HL-60 (cell line): ENCODE data around the gene GADD45A.

Experiments
- DNase-seq, 2 experiments: peaks; one replicate each; pipeline ENCODE4 v3.0.0-alpha.2; 2010 to 2020; ENCODE audit warnings: low read depth in 1 of 2, low spot score in 1 of 2
- H3K27ac ChIP-seq: fragments of 250-450 bp; sonication (Bioruptor Pico); replicated peaks from 2 replicates; pipeline ENCODE4 v1.5.1; 2020; ENCODE audit warnings: mild to moderate bottlenecking, moderate library complexity
- H3K27me3 ChIP-seq: fragments of 250-450 bp; sonication (Bioruptor Pico); 2 replicates; pipeline ENCODE4 v1.5.1; 2021; ENCODE audit warnings: mild to moderate bottlenecking, moderate library complexity; ENCODE audit not compliant: insufficient read depth, poor library complexity, severe bottlenecking
- H3K4me3 ChIP-seq: replicated peaks from 2 replicates; pipeline ENCODE4 v1.5.1; 2011; ENCODE audit warnings: mild to moderate bottlenecking, control low read depth, low read length; ENCODE audit not compliant: insufficient read depth
- CTCF ChIP-seq: IDR thresholded peaks from one replicate; pipeline ENCODE4 v1.5.1; 2011; ENCODE audit warnings: low read length, control low read depth, inconsistent platforms; ENCODE audit not compliant: insufficient read depth
- GABPA ChIP-seq: IDR thresholded peaks from 2 replicates; pipeline ENCODE4 v1.6.1; 2012; ENCODE audit warnings: low read depth
- POLR2AphosphoS5 ChIP-seq: IDR thresholded peaks from 2 replicates; pipeline ENCODE4 v1.6.1; 2012; ENCODE audit warnings: low read depth
- SPI1 ChIP-seq: IDR thresholded peaks from 2 replicates; pipeline ENCODE4 v1.6.1; 2012; ENCODE audit warnings: low read depth, mild to moderate bottlenecking, borderline replicate concordance
- TF ChIP-seq, protein P1 (sequence below): IDR thresholded peaks from 2 replicates; pipeline ENCODE4 v1.6.1; 2012; ENCODE audit warnings: low read depth; ENCODE audit not compliant: insufficient replicate concordance

The GADD45A gene

GRCh38 chr1:67715819-67716218 is 30.8 kb downstream of the GADD45A start:
- no peak for TF ChIP-seq SPI1
- TF ChIP-seq, protein P1, sequence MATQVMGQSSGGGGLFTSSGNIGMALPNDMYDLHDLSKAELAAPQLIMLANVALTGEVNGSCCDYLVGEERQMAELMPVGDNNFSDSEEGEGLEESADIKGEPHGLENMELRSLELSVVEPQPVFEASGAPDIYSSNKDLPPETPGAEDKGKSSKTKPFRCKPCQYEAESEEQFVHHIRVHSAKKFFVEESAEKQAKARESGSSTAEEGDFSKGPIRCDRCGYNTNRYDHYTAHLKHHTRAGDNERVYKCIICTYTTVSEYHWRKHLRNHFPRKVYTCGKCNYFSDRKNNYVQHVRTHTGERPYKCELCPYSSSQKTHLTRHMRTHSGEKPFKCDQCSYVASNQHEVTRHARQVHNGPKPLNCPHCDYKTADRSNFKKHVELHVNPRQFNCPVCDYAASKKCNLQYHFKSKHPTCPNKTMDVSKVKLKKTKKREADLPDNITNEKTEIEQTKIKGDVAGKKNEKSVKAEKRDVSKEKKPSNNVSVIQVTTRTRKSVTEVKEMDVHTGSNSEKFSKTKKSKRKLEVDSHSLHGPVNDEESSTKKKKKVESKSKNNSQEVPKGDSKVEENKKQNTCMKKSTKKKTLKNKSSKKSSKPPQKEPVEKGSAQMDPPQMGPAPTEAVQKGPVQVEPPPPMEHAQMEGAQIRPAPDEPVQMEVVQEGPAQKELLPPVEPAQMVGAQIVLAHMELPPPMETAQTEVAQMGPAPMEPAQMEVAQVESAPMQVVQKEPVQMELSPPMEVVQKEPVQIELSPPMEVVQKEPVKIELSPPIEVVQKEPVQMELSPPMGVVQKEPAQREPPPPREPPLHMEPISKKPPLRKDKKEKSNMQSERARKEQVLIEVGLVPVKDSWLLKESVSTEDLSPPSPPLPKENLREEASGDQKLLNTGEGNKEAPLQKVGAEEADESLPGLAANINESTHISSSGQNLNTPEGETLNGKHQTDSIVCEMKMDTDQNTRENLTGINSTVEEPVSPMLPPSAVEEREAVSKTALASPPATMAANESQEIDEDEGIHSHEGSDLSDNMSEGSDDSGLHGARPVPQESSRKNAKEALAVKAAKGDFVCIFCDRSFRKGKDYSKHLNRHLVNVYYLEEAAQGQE = no peak
- H3K4me3 ChIP-seq = no peak overlapping the region
- no peaks in the 10 kb centered on the region for H3K27me3 ChIP-seq
- no peak overlapping the region for H3K27ac ChIP-seq
- no peak for DNase-seq

DNA sequence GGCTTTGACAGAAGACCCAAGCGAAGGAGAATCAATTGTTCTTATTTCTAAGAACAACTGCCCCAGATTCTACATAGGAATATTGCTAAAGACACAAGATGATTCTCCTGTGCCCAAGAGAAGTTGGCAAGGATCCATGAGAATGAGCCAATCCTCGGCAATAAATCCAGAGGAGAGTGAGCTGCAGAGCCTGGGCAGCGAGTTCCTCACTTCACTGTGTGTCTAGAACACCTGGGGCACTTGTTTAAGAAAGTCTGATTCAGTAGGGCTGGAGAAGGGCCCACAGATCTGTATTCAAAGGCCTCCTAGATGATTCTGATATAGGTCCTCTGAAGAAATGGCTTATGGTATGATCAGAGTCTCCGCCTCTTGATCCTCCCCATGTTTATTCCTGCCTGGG is 31.8 kb downstream of the GADD45A start:
- no peak overlapping the region for H3K27ac ChIP-seq
- H3K27me3 ChIP-seq = no peaks in the 10 kb centered on the region
- DNase-seq = no peak
- no peak for TF ChIP-seq POLR2AphosphoS5
- no peak for TF ChIP-seq CTCF
- TF ChIP-seq SPI1 = no peak
- TF ChIP-seq, protein P1 = no peak
- no peak for TF ChIP-seq GABPA
- H3K4me3 ChIP-seq = no peak overlapping the region

DNA sequence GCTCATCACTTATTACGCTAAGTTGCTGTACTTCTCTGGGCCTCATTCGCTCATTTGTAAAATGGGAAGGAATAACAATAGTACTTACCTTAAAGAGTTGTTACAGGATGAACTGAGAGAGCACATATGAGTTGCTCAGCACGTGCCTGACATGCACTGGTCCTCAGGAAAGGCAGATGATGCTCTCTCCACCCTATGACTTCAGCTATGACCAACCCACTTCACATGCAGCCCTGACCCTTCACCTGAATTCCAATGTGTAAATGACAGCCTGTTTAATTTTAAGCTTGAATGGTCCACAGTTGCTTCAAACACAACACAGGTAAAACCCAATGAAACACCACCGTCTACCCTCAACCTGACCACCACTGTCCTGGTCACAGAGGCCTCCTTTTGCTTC is 32.9 kb downstream of the GADD45A start:
- no peak for TF ChIP-seq CTCF
- TF ChIP-seq GABPA = no peak
- TF ChIP-seq POLR2AphosphoS5 = no peak
- TF ChIP-seq, protein P1 = no peak
- no peak for TF ChIP-seq SPI1
- Histone ChIP-seq H3K27ac (no peak overlapping the region), H3K27me3 (no peaks in the 10 kb centered on the region), H3K4me3 (no peak overlapping the region)
- no peak for DNase-seq
